ENCODE measurements around the gene ENO1.

- TF ChIP-seq EZH2 (IDR thresholded peaks at IDR 0.05; ENCODE audit: low read depth, unreplicated experiment) (no peak), CTCF (conservative IDR thresholded peaks at IDR 0.05; ENCODE audit: low read depth in 2 of 2) (no peak), POLR2AphosphoS5 (IDR thresholded peaks at IDR 0.05; ENCODE audit: low read depth) (no peak), ZNF462 (CRISPR knock-in tag; IDR thresholded peaks at IDR 0.05) (no peak)
Observed at GRCh38 chr1:8856689-8857412, 21.6 kb downstream of the ENO1 start.
